HG03045 (cell line): Measurements from ENCODE around the gene NAXE.
"Not testable (repeated sequence)": the region's sequence is repeated elsewhere in the genome, so short reads cannot be mapped to it uniquely, and the experiment has no call there.

Experiments
- ATAC-seq: cut with Tn5 transposase; IDR thresholded peaks from one replicate; pipeline ENCODE4 v1.9.1; 2021; ENCODE audit warnings: mild to moderate bottlenecking, moderate library complexity; ENCODE audit not compliant: unreplicated experiment

The NAXE gene

GRCh38 chr1:156618853-156619581, 27.4 kb downstream of the NAXE start, which contains the start of gene HAPLN2:
HAPLN2 (plus strand) TSS chr1:156619415; CDS start chr1:156623491, 4,076 bp downstream.
- no peak for ATAC-seq

- no peak for ATAC-seq
Observed at GRCh38 chr1:156619582-156619955, 28.0 kb downstream of the NAXE start.

GRCh38 chr1:156622581-156623297, 31.2 kb downstream of the NAXE start:
- no peak for ATAC-seq

- ATAC-seq, result no peak
Observed at GRCh38 chr1:156623946-156624813, 32.6 kb downstream of the NAXE start.

GRCh38 chr1:156624814-156625435, 33.3 kb downstream of the NAXE start:
- no peak for ATAC-seq

GRCh38 chr1:156625436-156626078, 34.0 kb downstream of the NAXE start:
- no peak for ATAC-seq

GRCh38 chr1:156626079-156626438, 34.5 kb downstream of the NAXE start:
- no peak for ATAC-seq

- ATAC-seq, result no peak
Observed at GRCh38 chr1:156627313-156627880, 35.8 kb downstream of the NAXE start.

- no peak for ATAC-seq
Observed at GRCh38 chr1:156629823-156630449, 38.4 kb downstream of the NAXE start.

GRCh38 chr1:156631152-156631551, 39.6 kb downstream of the NAXE start:
- ATAC-seq, result not testable (repeated sequence)

- no peak for ATAC-seq
Observed at GRCh38 chr1:156632355-156632754, 40.8 kb downstream of the NAXE start.

GRCh38 chr1:156638189-156638985, 46.8 kb downstream of the NAXE start:
- ATAC-seq, result no peak

- no peak for ATAC-seq
Observed at GRCh38 chr1:156639601-156640101, 48.1 kb downstream of the NAXE start.

- ATAC-seq, result no peak
Observed at GRCh38 chr1:156640842-156641706, 49.5 kb downstream of the NAXE start.

GRCh38 chr1:156641761-156642264, 50.2 kb downstream of the NAXE start, which contains the start of gene BCAN:
BCAN (plus strand) TSS chr1:156642117; CDS start chr1:156646055, 3,938 bp downstream.
- ATAC-seq, result no peak

- ATAC-seq, result no peak
Observed at GRCh38 chr1:156642265-156643048, 50.9 kb downstream of the NAXE start.
